K562 (cell line): Measurements from ENCODE around the gene TBX1. TPM values are rescaled to one million over a fixed set of nuclear protein-coding genes. Genes with fewer than 3 reads are reported as not detected.

Source experiments
- ATAC-seq: fragments of 200-7000 bp; cut with Tn5 transposase; 3 replicates; pipeline ENCODE4 v1.9.1; 2020; ENCODE audit warnings: moderate library complexity
- BruUV-seq: library from RNA; stranded (reverse); fragments of 400-500 nt; replicated peaks from 2 replicates; lab custom pipeline; 2021; lab: Mats Ljungman, UMichigan
- CTCF ChIA-PET: fragments of 300-600 bp; formaldehyde crosslinking; extraction: SDS; loops from one replicate; lab custom pipeline; 2021; ENCODE audit warnings: low intra/inter-chr PET ratio; lab: Yijun Ruan, JAX
- POLR2A ChIA-PET: fragments of 300-600, 350-650 bp; sonication (Branson Sonifier 250); formaldehyde crosslinking; extraction: SDS; loops from one replicate; lab custom pipeline; 2021; ENCODE audit warnings: antibody characterized with exemption, inconsistent platforms; lab: Yijun Ruan, JAX
- DNase-seq, 4 experiments: peaks; one replicate each; pipeline versions ENCODE4 v3.0.0 to v3.0.0-alpha.2; 2011 to 2018; ENCODE audit warnings: low spot score in 3 of 4, mixed read lengths in 3 of 4; ENCODE audit errors: extremely low read depth in 1 of 4
- FAIRE-seq: peaks from 2 replicates; lab custom pipeline; 2011; peaks lifted over from hg19 to GRCh38; lab: Jason Lieb, UNC
- H2AFZ ChIP-seq: 2 replicates; pipeline ENCODE4 v1.6.0; 2011; ENCODE audit warnings: low read depth, low read length, control low read depth, inconsistent platforms
- H3K27ac ChIP-seq: fragments of 200-600 bp; 3 replicates; pipeline ENCODE4 v1.8.0; 2011; ENCODE audit warnings: low read depth, mild to moderate bottlenecking, control low read depth, inconsistent platforms, low read length, moderate library complexity, mixed read lengths; ENCODE audit errors: extremely low read depth
- H3K27me3 ChIP-seq, 2 experiments: fragments of 300-600 bp in 1 of 2; 2 replicates in 1 of 2; 3 replicates in 1 of 2; pipeline versions ENCODE4 v1.6.0 to v1.8.0; 2011; ENCODE audit warnings: inconsistent platforms in 2 of 2, low read length in 2 of 2, mild to moderate bottlenecking in 1 of 2, mixed read lengths in 1 of 2, moderate library complexity in 1 of 2; ENCODE audit not compliant: control insufficient read depth in 2 of 2, insufficient read depth in 2 of 2
- H3K36me3 ChIP-seq: fragments of 300-600 bp; 3 replicates; pipeline ENCODE4 v1.8.0; 2011; ENCODE audit warnings: mild to moderate bottlenecking, low read length, inconsistent platforms; ENCODE audit not compliant: control insufficient read depth, insufficient read depth
- H3K4me1 ChIP-seq, 2 experiments: fragments of 200-600 bp in 1 of 2; replicated peaks in 1 of 2; 2 replicates in 1 of 2; 3 replicates in 1 of 2; pipeline versions ENCODE4 v1.5.1 to v1.8.0; 2011; ENCODE audit warnings: inconsistent platforms in 2 of 2, low read length in 2 of 2, mild to moderate bottlenecking in 1 of 2, mixed read lengths in 1 of 2, moderate library complexity in 1 of 2; ENCODE audit not compliant: control insufficient read depth in 2 of 2, insufficient read depth in 2 of 2
- H3K4me2 ChIP-seq: 2 replicates; pipeline ENCODE4 v1.6.1; 2011; ENCODE audit warnings: low read length, control low read depth, inconsistent platforms, mixed read lengths; ENCODE audit not compliant: insufficient read depth
- H3K4me3 ChIP-seq: fragments of 200-600 bp; sonication (generic), shearing (Covaris generic); 2 replicates; pipeline ENCODE4 v1.5.1; 2016; ENCODE audit warnings: control low read depth, inconsistent platforms
- H3K79me2 ChIP-seq: fragments of 200-600 bp; 3 replicates; pipeline ENCODE4 v1.8.0; 2011; ENCODE audit warnings: low read length, inconsistent platforms; ENCODE audit not compliant: control insufficient read depth, insufficient read depth
- H3K9ac ChIP-seq, 2 experiments: 2 replicates each; pipeline versions ENCODE4 v1.6.0 to v1.6.1; 2011; ENCODE audit warnings: low read depth in 2 of 2, low read length in 2 of 2, control low read depth in 1 of 2, inconsistent platforms in 1 of 2, mild to moderate bottlenecking in 1 of 2, mixed read lengths in 1 of 2; ENCODE audit not compliant: insufficient read depth in 1 of 2
- H3K9me1 ChIP-seq: one replicate; pipeline ENCODE4 v1.6.0; 2011; ENCODE audit warnings: inconsistent platforms, mild to moderate bottlenecking, low read length, moderate library complexity; ENCODE audit not compliant: control insufficient read depth, insufficient read depth
- H3K9me3 ChIP-seq: replicated peaks from 2 replicates; pipeline ENCODE4 v1.5.1; 2011; ENCODE audit warnings: low read depth, low read length, inconsistent platforms; ENCODE audit not compliant: control insufficient read depth, insufficient read depth
- H4K20me1 ChIP-seq: replicated peaks from 2 replicates; pipeline ENCODE4 v1.6.1; 2011; ENCODE audit warnings: low read length, inconsistent platforms, mixed read lengths; ENCODE audit not compliant: control insufficient read depth, insufficient read depth
- ATF1 ChIP-seq, 2 experiments: fragments of 450-650 bp in 1 of 2; IDR thresholded peaks; 2 replicates each; pipeline ENCODE4 v1.6.1; 2016; ENCODE audit warnings: missing compliant biosample characterization in 1 of 2, missing genetic modification characterization in 1 of 2
- ATF4 ChIP-seq: fragments of 450-650 bp; formaldehyde crosslinking; IDR thresholded peaks from 2 replicates; pipeline ENCODE4 v1.4.0; 2022; ENCODE audit warnings: mild to moderate bottlenecking, moderate library complexity
- CUX1 ChIP-seq: fragments of 200-800 bp; sonication (Bioruptor generic); IDR thresholded peaks from 2 replicates; pipeline ENCODE4 v1.6.1; 2016; ENCODE audit warnings: missing genetic modification characterization, missing compliant biosample characterization
- E2F8 ChIP-seq: fragments of 450-650 bp; IDR thresholded peaks from 2 replicates; pipeline ENCODE4 v1.7.1; 2018; ENCODE audit warnings: mild to moderate bottlenecking, low read depth; ENCODE audit not compliant: partially characterized antibody
- NFE2L1 ChIP-seq: fragments of 450-650 bp; IDR thresholded peaks from 2 replicates; pipeline ENCODE4 v1.6.1; 2016; ENCODE audit warnings: missing genetic modification characterization, low read depth, mild to moderate bottlenecking, missing compliant biosample characterization, moderate library complexity, borderline replicate concordance
- PRMT5 ChIP-seq: sonication (generic); formaldehyde crosslinking; IDR thresholded peaks from 2 replicates; pipeline ENCODE4 v1.5.0; 2020; ENCODE audit warnings: missing genetic modification reagents
- PURB ChIP-seq: sonication (generic); formaldehyde crosslinking; IDR thresholded peaks from 2 replicates; pipeline ENCODE4 v1.9.0; 2021; ENCODE audit warnings: low read depth, mild to moderate bottlenecking, missing genetic modification reagents
- ZNF184 ChIP-seq: sonication (generic); formaldehyde crosslinking; IDR thresholded peaks from 2 replicates; pipeline ENCODE4 v1.5.0; 2020; ENCODE audit warnings: missing genetic modification reagents
- ZNF253 ChIP-seq: fragments of 250-450 bp; sonication (Bioruptor Pico); conservative IDR thresholded peaks from 2 replicates; pipeline ENCODE4 v1.6.1; 2021; ENCODE audit warnings: mild to moderate bottlenecking
- ZNF354B ChIP-seq: fragments of 250-450 bp; sonication (Bioruptor Pico); IDR thresholded peaks from 2 replicates; pipeline ENCODE4 v1.4.0; 2020
- WGBS: fragments of 100-300 bp; shearing (Covaris generic); methylation state at CpG from one replicate; pipeline ENCODE4 v1.1.6; 2016; ENCODE audit warnings: low coverage, mixed read lengths; ENCODE audit not compliant: insufficient coverage; ENCODE audit errors: missing lambda C conversion rate; 5-methylcytosine and 5-hydroxymethylcytosine counted together
- in situ Hi-C: fragments of 300-500 bp; cut with MboI; formaldehyde crosslinking; loops from 4 replicates; pipeline ENCODE4 v1.15.0; 2018; ENCODE audit warnings: inconsistent platforms, mixed read lengths
- intact Hi-C: fragments of 100-400 bp; cut with micrococcal nuclease; formaldehyde crosslinking; loops from 2 replicates; pipeline ENCODE4 v1.14.2; 2022
- polyA plus RNA-seq, 8 experiments: library from polyadenylated mRNA; depleted of rRNA in 4 of 8; stranded (reverse) in 5 of 8; unstranded in 3 of 8; fragments of >200 nt; fragmentation: Nextera tagmentation in 2 of 8; fragmentation: Illumina TruSeq in 1 of 8; extraction: Ambion mirVana in 2 of 8; extraction: Trizol in 1 of 8; gene quantifications; 2 replicates each; pipeline versions ENCODE4 v1.2.1 to v1.2.3, GENCODE V29; 2011 to 2014; ENCODE audit warnings: inconsistent platforms in 1 of 8, missing spikeins in 1 of 8
- total RNA-seq, 7 experiments: library from RNA; depleted of rRNA in 6 of 7; stranded (reverse); fragments of >200 nt in 6 of 7; fragmentation: Illumina TruSeq in 2 of 7; extraction: Trizol in 2 of 7; gene quantifications; 2 replicates each; pipeline versions ENCODE4 v1.2.1 to v1.2.3, GENCODE V29; 2011 to 2021; ENCODE audit warnings: low replicate concordance in 1 of 7
- TF ChIP-seq, protein P1 (sequence below): sonication (generic); formaldehyde crosslinking; IDR thresholded peaks from 2 replicates; pipeline ENCODE4 v1.8.1; 2023; ENCODE audit warnings: mild to moderate bottlenecking, missing genetic modification reagents, moderate library complexity

TBX1 gene
- total and polyA plus RNA-seq, 9 of the 15 experiments (the other 6 are each of a cell fraction or from before 2014, with no cell fraction given): 0.07 to 35.0 (median 3.9) TPM

GRCh38 chr22:19744350-19745006, 16.1 kb upstream of the TBX1 start:
- FAIRE-seq: no peak
- ChIA-PET POLR2A (interaction anchor here (0.5 to 3.7 kb wide), 7 partner anchors 13 to 203 kb away, joined by 3 to 20 read pairs (median 5); partner anchors contain the start of gene GP1BB), CTCF (interaction anchor here (0.9 kb wide), 1 partner anchor 166 kb away, joined by 3 read pairs; no protein-coding TSS in a partner anchor)
- Histone ChIP-seq H3K4me2 (no peak overlapping the region), H3K36me3 (no peaks in the 10 kb centered on the region), H3K9ac (peak overlapping the region in 1 of 2 experiments; percentile 1; a peak in 2 of 4 replicates), H3K79me2 (no peaks in the 10 kb centered on the region), H3K4me3 (no peak overlapping the region), H2AFZ (no peak overlapping the region), H3K4me1 (peaks cover 5 to 69% of the 10 kb centered on the region in 2 experiments), H4K20me1 (peaks cover 43% of the 10 kb centered on the region), H3K9me3 (no peaks in the 10 kb centered on the region), H3K9me1 (no peaks in the 10 kb centered on the region), H3K27me3 (peaks cover 13 to 59% of the 10 kb centered on the region in 2 experiments; a peak in 4 of 5 replicates), H3K27ac (no peak overlapping the region)
- intact Hi-C loops: no loop called here
- no peak for DNase-seq
- no TSS peak for BruUV-seq
- WGBS: 16% methylated on average over 13 of the region's 13 CpGs
- ATAC-seq: no peak
- in situ Hi-C loops: no loop called here
- TF ChIP-seq E2F8 (no peak), NFE2L1 (tag) (no peak), ZNF184 (no peak), ATF4 (no peak), ZNF253 (CRISPR knock-in tag) (no peak), ATF1 (CRISPR knock-in tag; IDR thresholded peaks at IDR 0.05) (no peak), ATF1 (tag; IDR thresholded peaks at IDR 0.05) (peak; percentile 19; the same call in 1 of the 2 replicates), CUX1 (no peak), PURB (CRISPR knock-in tag) (no peak), PRMT5 (peak; percentile 64; the same call in 1 of the 2 replicates), ZNF354B (CRISPR knock-in tag) (no peak)
- TF ChIP-seq, protein P1, sequence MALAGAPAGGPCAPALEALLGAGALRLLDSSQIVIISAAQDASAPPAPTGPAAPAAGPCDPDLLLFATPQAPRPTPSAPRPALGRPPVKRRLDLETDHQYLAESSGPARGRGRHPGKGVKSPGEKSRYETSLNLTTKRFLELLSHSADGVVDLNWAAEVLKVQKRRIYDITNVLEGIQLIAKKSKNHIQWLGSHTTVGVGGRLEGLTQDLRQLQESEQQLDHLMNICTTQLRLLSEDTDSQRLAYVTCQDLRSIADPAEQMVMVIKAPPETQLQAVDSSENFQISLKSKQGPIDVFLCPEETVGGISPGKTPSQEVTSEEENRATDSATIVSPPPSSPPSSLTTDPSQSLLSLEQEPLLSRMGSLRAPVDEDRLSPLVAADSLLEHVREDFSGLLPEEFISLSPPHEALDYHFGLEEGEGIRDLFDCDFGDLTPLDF (CRISPR knock-in tag): no peak
